HG03060 (cell line): ENCODE data around the gene MAPRE3.

ENCODE experiments used
- ATAC-seq: cut with Tn5 transposase; IDR thresholded peaks from one replicate; pipeline ENCODE4 v1.9.1; 2021; ENCODE audit warnings: low read depth, moderate number of reproducible peaks; ENCODE audit not compliant: unreplicated experiment

MAPRE3 gene

DNA sequence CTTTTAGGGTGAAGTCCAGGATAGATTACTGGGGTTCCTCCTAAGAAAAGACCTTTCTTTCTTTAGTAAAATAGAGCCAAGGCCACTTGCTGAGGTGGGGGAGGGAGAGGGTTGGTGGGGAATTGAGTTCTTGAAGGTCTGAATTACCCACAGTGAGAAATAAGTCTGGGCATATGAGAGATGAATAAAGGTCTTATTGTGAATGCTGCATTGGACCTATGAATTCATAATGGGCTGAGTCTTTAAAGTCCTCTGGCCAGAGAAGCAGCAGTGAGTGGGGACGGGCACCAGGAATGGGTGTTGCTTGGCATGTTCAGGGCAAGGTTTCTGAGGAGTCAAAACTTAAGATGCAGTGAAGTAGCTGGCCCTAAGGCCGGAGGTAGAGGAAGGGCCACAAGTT lies 10.5 kb downstream of the MAPRE3 start:
- no peak for ATAC-seq

- no peak for ATAC-seq
These were observed 11.8 kb downstream of the MAPRE3 start for GRCh38 chr2:26982102-26982742.

- no peak for ATAC-seq
These were observed 13.3 kb downstream of the MAPRE3 start for GRCh38 chr2:26983746-26984145.

DNA sequence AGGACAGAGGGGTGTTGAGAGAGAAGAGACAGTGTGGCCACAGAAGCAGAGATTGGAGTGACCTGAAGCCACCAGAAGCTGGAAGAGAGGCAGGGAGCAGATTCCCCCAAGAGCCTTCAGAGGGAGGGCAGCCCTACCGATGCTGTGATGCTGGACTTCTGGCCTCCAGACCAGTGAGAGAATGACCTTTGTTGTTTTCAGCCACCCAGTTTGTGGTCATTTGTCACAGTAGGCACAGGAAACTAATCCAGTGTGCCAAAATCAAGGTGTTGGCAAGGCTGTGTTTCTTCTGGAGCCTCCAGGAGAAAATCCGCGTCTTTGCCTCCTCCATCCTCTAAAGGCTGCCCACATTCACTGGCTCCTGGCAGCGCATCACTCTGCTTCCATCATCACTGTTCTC lies 15.4 kb downstream of the MAPRE3 start:
- no peak for ATAC-seq

GRCh38 chr2:26986576-26986975 lies 16.1 kb downstream of the MAPRE3 start:
- no peak for ATAC-seq

DNA sequence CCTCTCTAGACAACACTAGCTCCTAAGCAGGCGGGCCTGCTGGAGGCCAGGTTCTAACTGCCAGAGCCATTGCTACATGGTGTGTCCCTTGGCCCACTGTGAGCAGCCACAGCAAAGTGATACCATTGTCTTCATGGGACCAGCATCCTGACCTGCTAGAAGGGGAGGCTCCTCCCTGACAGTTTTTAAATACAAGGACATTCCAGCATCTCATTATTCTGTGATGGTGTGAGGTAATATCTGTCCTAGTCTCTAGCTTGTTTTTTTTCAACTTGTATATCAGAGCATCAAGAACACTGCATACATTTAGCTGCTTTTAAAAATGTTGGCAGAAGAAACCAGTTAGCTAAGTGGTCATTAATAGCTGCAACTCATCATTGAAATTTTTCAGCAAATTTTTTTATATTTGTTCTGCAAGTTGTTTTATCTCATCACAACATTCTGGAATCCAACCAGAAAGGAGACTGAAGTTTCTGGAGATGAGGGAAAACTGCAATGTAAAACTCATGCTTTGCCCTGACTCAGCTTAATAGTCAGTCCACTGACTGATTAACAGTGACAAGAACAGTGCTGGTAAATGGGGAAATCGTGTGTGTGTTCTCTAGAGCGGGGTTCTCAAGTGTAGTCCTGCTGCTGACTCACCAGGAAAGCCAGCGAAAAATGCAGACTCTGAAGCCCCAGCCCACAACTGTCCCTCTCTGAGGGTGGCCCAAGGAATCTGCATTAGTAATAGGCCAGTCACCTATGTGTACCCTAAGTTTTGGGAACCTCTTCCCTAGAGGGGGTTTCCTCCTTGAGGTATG lies 17.8 kb downstream of the MAPRE3 start:
- no peak for ATAC-seq

DNA sequence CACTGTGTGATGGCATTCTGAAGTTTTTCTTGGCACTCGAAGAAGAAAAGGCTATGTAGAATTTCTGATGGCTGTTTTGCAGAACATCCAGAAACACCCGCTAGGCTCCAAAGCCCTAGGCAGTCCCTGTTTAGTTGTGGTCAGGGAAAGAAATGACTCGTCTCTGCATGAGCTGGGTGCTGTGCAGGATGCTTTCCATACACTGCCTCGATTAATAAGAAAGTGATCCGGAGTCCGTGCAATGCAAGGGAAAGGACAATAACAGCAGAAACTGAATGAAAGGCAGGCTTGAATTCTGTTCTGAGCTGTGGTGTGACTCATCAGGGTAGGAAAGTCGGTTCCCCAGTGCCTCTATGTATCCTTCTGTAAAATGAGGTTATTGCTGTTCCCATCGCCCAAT lies 18.7 kb downstream of the MAPRE3 start:
- ATAC-seq: no peak

- no peak for ATAC-seq
These were observed 21.3 kb downstream of the MAPRE3 start for GRCh38 chr2:26991717-26992116.

DNA sequence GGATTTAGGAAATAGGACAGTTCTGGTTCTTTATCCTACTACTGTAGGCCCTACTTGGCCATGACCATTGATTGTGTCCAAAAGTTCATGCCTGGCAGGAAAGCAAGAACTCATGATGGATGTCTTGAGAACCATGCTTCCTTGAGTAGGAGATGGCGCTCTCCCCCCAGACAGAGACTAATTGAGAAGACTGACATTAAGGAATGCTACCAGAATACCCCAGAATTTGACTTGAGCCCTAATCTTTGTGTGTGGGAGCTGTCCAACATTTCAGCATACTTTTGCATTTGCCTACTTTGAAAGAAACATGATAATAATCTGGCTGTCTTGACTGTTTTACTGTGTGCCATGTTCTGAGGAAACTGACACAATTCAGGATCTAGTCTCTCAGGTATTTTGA lies 23.3 kb downstream of the MAPRE3 start:
- no peak for ATAC-seq

DNA sequence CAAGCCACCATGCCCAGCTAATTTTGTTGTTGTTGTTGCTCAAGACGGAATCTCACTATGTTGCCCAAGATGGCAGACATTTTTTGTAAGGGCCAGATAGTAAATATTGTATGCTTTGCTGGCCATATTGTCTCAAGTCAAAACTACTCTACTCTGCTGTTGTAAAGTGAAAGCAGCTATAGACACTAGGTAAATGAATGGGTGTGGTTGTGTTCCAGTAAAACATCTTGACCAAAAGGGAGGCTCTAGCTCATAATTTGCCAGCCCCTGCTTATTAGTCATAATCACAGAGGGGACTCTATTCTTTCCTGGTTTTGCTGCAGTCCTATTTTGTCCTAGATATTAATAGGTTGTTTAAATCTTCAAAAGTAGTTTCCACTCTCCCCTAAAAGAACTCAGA lies 24.5 kb downstream of the MAPRE3 start:
- ATAC-seq: no peak

- no peak for ATAC-seq
These were observed 27.0 kb downstream of the MAPRE3 start for GRCh38 chr2:26997394-26997793.

DNA sequence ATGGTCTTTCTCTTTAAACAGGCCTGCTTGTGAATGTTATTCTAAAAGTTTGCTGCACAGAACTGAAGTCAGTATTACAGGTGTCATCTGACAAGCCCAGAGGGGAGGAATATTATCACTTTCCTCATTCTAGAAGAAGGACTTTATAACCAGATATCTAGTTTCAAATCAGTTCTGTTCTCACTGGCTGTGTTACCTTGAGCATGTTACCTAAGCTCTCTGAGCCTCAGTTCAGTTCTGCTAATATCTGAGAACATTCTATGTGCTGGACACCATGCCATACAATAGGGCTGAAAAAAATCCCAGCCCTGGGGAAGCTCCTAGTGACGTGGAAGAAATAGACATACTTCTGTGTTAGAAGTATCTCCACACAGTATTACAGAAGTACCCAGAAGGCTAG lies 27.9 kb downstream of the MAPRE3 start:
- no peak for ATAC-seq

GRCh38 chr2:27000228-27000627 lies 29.8 kb downstream of the MAPRE3 start:
- no peak for ATAC-seq

GRCh38 chr2:27000995-27001394 lies 30.6 kb downstream of the MAPRE3 start:
- ATAC-seq: no peak

DNA sequence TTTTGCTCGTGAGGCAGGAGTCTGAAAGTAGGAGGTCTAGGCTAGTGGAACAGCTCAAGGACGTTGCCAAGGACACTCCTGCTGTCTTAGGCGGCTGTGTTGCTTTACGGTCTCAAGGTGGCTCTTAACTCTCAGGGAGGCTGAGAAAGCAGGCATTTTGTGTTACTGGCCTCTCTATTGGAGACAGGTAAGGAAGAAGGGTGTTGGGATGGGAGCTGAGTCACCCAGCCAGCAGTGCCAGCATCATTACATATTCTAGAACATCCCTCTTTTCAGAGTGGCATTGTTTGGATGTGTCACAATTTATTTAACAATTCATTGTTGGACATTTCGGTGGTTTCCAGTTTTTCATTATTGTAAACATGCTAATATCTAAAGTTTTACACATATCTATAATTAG lies 31.5 kb downstream of the MAPRE3 start:
- no peak for ATAC-seq

DNA sequence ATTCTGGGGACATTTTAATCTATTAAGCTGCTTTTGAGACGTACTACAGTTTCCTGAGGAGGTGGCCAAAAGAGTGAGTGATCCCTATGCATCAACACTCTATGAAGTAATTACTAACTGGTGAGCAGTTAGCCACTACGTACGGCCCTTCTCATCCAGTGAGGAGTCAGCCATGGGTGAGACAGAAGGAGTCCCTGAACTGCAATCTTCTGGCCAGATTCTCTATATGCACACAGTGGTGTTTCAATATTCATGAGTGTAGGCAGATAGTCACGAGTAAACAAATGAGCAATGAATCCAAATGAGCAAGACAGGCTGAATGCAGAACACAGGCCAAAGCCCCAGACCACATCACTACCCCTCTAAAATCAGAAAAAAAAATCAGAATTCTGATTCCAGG lies 32.6 kb downstream of the MAPRE3 start:
- no peak for ATAC-seq

DNA sequence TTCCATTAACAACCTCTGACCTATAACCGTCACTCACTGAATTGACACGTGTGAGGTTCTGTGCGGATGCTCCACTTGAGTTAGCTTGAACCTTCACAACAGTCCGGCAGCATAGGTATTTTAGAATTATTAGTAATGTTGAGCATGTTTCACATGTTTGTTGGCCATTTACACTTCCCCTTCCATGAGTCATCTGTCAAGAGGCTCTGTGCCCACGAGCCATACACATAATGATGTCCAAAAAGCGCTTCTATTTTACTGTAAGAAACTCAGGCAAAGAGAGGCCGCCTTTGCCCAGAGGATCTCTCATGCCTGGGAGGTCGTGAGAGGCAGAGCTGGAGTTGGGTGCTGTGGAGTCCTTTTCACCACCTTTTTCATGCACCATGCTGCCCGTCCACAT lies 33.4 kb downstream of the MAPRE3 start:
- ATAC-seq: no peak

- ATAC-seq: no peak
These were observed 36.4 kb downstream of the MAPRE3 start for GRCh38 chr2:27006602-27007415.

DNA sequence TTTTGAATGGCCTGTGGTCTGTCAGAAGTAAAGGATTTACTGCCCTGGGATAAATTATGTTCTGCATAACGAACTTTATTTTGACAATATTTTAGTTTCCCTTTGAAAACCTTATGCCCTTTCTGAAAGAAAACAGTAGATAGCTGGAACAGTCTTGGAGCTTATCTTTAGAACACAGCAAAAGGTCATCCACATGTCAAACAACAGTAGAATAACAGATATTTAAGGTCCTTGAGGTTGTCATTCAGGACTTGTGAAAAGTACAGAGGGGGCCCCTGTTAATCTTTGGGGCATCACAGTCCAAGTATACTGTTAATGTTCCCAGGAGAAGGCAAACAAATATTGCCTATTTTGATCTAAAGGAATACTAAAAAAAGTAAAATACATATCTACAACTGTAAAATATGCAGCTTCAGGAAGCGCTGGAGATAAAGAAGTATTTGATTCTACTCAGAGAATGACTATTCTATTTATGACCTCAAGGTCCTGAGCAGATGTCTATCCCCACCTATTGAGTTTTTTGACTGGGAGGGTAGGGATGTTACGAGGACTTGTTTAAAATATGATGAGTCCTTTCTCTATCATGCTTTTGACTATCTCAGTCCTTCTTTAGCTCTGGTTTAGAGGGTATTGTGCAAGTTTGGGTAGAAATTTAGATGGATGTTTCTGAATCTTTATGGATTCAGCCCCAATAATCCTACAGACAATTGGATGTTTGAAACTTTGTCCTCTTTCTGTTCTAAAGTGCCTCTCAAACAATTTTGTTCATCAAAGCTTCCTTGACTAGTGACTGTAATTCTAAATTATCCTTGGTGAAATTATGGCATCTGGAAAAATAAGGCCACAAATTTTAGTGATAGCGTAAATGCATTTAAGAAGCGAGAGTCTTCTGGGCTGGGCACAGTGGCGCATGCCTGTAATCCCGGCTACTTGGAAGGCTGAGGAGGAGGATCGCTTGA lies 37.3 kb downstream of the MAPRE3 start:
- no peak for ATAC-seq

DNA sequence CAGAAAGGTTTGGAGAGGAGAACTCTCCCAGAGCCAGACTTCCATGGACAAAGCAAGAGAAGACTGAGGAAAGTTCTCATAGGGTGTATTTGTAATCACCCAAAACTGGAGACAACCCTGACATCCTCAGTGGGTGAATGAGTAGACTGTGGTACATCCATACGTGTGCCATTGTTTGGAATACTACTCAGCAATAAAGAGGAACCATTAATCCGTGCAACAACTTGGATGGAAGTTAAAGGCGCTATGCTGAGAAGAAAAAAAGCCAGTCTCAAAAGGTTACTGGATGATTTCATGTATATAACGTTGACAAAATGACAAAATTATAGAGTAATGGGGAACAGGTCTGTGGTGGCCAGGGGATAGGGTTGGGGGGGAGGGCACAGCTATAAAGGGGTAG lies 38.2 kb downstream of the MAPRE3 start:
- no peak for ATAC-seq
